Measurements from ENCODE around the gene HOXC10.

- TF ChIP-seq CTCF (IDR thresholded peaks at IDR 0.05) (no peak), POLR2A (IDR thresholded peaks at IDR 0.05) (no peak)
Measured at GRCh38 chr12:53977596-53978445, 7.1 kb upstream of the HOXC10 start.
